K562 (cell line): Measurements from ENCODE around the gene LRRC8A. TPM values are rescaled to one million over a fixed set of nuclear protein-coding genes. Genes with fewer than 3 reads are reported as not detected.

Experiments
- CTCF ChIP-seq, 3 experiments: IDR thresholded peaks in 2 of 3; conservative IDR thresholded peaks in 1 of 3; 2 replicates each; pipeline ENCODE4 v1.5.1; 2011 to 2012; ENCODE audit warnings: low read length in 3 of 3, mild to moderate bottlenecking in 3 of 3, control low read depth in 2 of 3, improper control_type of control experiment in 1 of 3, inconsistent platforms in 1 of 3, low read depth in 1 of 3, mixed read lengths in 1 of 3, moderate library complexity in 1 of 3; ENCODE audit not compliant: insufficient read depth in 2 of 3
- NCOA2 ChIP-seq, 2 experiments: fragments of 450-650 bp; IDR thresholded peaks; 2 replicates each; pipeline ENCODE4 v1.6.1; 2018; ENCODE audit warnings: mild to moderate bottlenecking in 2 of 2, moderate library complexity in 1 of 2; ENCODE audit not compliant: partially characterized antibody in 2 of 2
- OTX1 ChIP-seq: fragments of 450-650 bp; formaldehyde crosslinking; IDR thresholded peaks from 2 replicates; pipeline ENCODE4 v1.4.0; 2022; ENCODE audit warnings: mild to moderate bottlenecking
- SOX6 ChIP-seq: fragments of 450-650 bp; IDR thresholded peaks from 2 replicates; pipeline ENCODE4 v1.6.1; 2014; ENCODE audit warnings: mild to moderate bottlenecking
- ZFP1 ChIP-seq: fragments of 450-650 bp; formaldehyde crosslinking; IDR thresholded peaks from 2 replicates; pipeline ENCODE4 v1.4.0; 2020; ENCODE audit warnings: mild to moderate bottlenecking, mixed read lengths
- ZNF644 ChIP-seq: fragments of 200-800 bp; sonication (Bioruptor generic); IDR thresholded peaks from 2 replicates; pipeline ENCODE4 v1.6.1; 2016; ENCODE audit warnings: low read depth, missing genetic modification characterization, missing compliant biosample characterization
- polyA plus RNA-seq, 8 experiments: library from polyadenylated mRNA; depleted of rRNA in 4 of 8; stranded (reverse) in 5 of 8; unstranded in 3 of 8; fragments of >200 nt; fragmentation: Nextera tagmentation in 2 of 8; fragmentation: Illumina TruSeq in 1 of 8; extraction: Ambion mirVana in 2 of 8; extraction: Trizol in 1 of 8; gene quantifications; 2 replicates each; pipeline versions ENCODE4 v1.2.1 to v1.2.3, GENCODE V29; 2011 to 2014; ENCODE audit warnings: inconsistent platforms in 1 of 8, missing spikeins in 1 of 8
- total RNA-seq, 7 experiments: library from RNA; depleted of rRNA in 6 of 7; stranded (reverse); fragments of >200 nt in 6 of 7; fragmentation: Illumina TruSeq in 2 of 7; extraction: Trizol in 2 of 7; gene quantifications; 2 replicates each; pipeline versions ENCODE4 v1.2.1 to v1.2.3, GENCODE V29; 2011 to 2021; ENCODE audit warnings: low replicate concordance in 1 of 7
- TF ChIP-seq, protein P1 (sequence below), 2 experiments: IDR thresholded peaks in 1 of 2; conservative IDR thresholded peaks in 1 of 2; 2 replicates each; pipeline ENCODE4 v1.6.1; 2016; ENCODE audit warnings: low read depth in 2 of 2, mild to moderate bottlenecking in 1 of 2, missing compliant biosample characterization in 1 of 2, missing genetic modification characterization in 1 of 2, moderate library complexity in 1 of 2
- TF ChIP-seq, protein P2 (sequence below): fragments of 200-600 bp; sonication (generic); IDR thresholded peaks from one replicate; pipeline ENCODE4 v1.6.1; 2012; ENCODE audit warnings: mild to moderate bottlenecking, low read depth, low read length, inconsistent platforms
- TF ChIP-seq, protein P3 (sequence below): fragments of 450-650 bp; formaldehyde crosslinking; IDR thresholded peaks from 2 replicates; pipeline ENCODE4 v1.4.0; 2020; ENCODE audit warnings: mild to moderate bottlenecking

Gene LRRC8A
- total and polyA plus RNA-seq, 9 of the 15 experiments (the other 6 are each of a cell fraction or from before 2014, with no cell fraction given), result 2.9 to 24.7 (median 8.9) TPM

GRCh38 chr9:128947527-128948301 lies 65.8 kb downstream of the LRRC8A start, which contains the start of the genes DOLK and NUP188 (continued):
- TF ChIP-seq NCOA2 (IDR thresholded peaks at IDR 0.05; ENCODE audit: partially characterized antibody in 2 of 2) (no peak), OTX1 (CRISPR knock-in tag) (no peak), ZNF644 (no peak), ZFP1 (CRISPR knock-in tag) (no peak), SOX6 (no peak), CTCF (IDR thresholded peaks at IDR 0.05 in 2 of 3, conservative IDR thresholded peaks at IDR 0.05 in 1 of 3; ENCODE audit: insufficient read depth in 2 of 3, low read depth in 1 of 3, low read length in 3 of 3) (no peak)
- TF ChIP-seq, protein P1, sequence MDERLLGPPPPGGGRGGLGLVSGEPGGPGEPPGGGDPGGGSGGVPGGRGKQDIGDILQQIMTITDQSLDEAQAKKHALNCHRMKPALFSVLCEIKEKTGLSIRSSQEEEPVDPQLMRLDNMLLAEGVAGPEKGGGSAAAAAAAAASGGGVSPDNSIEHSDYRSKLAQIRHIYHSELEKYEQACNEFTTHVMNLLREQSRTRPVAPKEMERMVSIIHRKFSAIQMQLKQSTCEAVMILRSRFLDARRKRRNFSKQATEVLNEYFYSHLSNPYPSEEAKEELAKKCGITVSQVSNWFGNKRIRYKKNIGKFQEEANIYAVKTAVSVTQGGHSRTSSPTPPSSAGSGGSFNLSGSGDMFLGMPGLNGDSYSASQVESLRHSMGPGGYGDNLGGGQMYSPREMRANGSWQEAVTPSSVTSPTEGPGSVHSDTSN (CRISPR knock-in tag; IDR thresholded peaks at IDR 0.05; ENCODE audit: low read depth), result no peak
- TF ChIP-seq, protein P1 (tag; conservative IDR thresholded peaks at IDR 0.05; ENCODE audit: low read depth), result no peak
- TF ChIP-seq, protein P2, sequence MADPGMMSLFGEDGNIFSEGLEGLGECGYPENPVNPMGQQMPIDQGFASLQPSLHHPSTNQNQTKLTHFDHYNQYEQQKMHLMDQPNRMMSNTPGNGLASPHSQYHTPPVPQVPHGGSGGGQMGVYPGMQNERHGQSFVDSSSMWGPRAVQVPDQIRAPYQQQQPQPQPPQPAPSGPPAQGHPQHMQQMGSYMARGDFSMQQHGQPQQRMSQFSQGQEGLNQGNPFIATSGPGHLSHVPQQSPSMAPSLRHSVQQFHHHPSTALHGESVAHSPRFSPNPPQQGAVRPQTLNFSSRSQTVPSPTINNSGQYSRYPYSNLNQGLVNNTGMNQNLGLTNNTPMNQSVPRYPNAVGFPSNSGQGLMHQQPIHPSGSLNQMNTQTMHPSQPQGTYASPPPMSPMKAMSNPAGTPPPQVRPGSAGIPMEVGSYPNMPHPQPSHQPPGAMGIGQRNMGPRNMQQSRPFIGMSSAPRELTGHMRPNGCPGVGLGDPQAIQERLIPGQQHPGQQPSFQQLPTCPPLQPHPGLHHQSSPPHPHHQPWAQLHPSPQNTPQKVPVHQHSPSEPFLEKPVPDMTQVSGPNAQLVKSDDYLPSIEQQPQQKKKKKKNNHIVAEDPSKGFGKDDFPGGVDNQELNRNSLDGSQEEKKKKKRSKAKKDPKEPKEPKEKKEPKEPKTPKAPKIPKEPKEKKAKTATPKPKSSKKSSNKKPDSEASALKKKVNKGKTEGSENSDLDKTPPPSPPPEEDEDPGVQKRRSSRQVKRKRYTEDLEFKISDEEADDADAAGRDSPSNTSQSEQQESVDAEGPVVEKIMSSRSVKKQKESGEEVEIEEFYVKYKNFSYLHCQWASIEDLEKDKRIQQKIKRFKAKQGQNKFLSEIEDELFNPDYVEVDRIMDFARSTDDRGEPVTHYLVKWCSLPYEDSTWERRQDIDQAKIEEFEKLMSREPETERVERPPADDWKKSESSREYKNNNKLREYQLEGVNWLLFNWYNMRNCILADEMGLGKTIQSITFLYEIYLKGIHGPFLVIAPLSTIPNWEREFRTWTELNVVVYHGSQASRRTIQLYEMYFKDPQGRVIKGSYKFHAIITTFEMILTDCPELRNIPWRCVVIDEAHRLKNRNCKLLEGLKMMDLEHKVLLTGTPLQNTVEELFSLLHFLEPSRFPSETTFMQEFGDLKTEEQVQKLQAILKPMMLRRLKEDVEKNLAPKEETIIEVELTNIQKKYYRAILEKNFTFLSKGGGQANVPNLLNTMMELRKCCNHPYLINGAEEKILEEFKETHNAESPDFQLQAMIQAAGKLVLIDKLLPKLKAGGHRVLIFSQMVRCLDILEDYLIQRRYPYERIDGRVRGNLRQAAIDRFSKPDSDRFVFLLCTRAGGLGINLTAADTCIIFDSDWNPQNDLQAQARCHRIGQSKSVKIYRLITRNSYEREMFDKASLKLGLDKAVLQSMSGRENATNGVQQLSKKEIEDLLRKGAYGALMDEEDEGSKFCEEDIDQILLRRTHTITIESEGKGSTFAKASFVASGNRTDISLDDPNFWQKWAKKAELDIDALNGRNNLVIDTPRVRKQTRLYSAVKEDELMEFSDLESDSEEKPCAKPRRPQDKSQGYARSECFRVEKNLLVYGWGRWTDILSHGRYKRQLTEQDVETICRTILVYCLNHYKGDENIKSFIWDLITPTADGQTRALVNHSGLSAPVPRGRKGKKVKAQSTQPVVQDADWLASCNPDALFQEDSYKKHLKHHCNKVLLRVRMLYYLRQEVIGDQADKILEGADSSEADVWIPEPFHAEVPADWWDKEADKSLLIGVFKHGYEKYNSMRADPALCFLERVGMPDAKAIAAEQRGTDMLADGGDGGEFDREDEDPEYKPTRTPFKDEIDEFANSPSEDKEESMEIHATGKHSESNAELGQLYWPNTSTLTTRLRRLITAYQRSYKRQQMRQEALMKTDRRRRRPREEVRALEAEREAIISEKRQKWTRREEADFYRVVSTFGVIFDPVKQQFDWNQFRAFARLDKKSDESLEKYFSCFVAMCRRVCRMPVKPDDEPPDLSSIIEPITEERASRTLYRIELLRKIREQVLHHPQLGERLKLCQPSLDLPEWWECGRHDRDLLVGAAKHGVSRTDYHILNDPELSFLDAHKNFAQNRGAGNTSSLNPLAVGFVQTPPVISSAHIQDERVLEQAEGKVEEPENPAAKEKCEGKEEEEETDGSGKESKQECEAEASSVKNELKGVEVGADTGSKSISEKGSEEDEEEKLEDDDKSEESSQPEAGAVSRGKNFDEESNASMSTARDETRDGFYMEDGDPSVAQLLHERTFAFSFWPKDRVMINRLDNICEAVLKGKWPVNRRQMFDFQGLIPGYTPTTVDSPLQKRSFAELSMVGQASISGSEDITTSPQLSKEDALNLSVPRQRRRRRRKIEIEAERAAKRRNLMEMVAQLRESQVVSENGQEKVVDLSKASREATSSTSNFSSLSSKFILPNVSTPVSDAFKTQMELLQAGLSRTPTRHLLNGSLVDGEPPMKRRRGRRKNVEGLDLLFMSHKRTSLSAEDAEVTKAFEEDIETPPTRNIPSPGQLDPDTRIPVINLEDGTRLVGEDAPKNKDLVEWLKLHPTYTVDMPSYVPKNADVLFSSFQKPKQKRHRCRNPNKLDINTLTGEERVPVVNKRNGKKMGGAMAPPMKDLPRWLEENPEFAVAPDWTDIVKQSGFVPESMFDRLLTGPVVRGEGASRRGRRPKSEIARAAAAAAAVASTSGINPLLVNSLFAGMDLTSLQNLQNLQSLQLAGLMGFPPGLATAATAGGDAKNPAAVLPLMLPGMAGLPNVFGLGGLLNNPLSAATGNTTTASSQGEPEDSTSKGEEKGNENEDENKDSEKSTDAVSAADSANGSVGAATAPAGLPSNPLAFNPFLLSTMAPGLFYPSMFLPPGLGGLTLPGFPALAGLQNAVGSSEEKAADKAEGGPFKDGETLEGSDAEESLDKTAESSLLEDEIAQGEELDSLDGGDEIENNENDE, result no peak
- TF ChIP-seq, protein P3, sequence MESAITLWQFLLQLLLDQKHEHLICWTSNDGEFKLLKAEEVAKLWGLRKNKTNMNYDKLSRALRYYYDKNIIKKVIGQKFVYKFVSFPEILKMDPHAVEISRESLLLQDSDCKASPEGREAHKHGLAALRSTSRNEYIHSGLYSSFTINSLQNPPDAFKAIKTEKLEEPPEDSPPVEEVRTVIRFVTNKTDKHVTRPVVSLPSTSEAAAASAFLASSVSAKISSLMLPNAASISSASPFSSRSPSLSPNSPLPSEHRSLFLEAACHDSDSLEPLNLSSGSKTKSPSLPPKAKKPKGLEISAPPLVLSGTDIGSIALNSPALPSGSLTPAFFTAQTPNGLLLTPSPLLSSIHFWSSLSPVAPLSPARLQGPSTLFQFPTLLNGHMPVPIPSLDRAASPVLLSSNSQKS, result no peak
